ENCODE measurements around the gene C1orf21.
"Not testable (repeated sequence)": the region's sequence is repeated elsewhere in the genome, so short reads cannot be mapped to it uniquely, and the experiment has no call there.

The C1orf21 gene

GRCh38 chr1:184604152-184604900, 217.5 kb downstream of the C1orf21 start:
- H3K4me3 ChIP-seq (ENCODE audit: low read depth, low read length) = no peak overlapping the region
- TF ChIP-seq, protein P1, sequence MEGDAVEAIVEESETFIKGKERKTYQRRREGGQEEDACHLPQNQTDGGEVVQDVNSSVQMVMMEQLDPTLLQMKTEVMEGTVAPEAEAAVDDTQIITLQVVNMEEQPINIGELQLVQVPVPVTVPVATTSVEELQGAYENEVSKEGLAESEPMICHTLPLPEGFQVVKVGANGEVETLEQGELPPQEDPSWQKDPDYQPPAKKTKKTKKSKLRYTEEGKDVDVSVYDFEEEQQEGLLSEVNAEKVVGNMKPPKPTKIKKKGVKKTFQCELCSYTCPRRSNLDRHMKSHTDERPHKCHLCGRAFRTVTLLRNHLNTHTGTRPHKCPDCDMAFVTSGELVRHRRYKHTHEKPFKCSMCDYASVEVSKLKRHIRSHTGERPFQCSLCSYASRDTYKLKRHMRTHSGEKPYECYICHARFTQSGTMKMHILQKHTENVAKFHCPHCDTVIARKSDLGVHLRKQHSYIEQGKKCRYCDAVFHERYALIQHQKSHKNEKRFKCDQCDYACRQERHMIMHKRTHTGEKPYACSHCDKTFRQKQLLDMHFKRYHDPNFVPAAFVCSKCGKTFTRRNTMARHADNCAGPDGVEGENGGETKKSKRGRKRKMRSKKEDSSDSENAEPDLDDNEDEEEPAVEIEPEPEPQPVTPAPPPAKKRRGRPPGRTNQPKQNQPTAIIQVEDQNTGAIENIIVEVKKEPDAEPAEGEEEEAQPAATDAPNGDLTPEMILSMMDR (IDR thresholded peaks at IDR 0.05; ENCODE audit: low read depth, low read length) = no peak
- in situ Hi-C loops (cut with HindIII; ENCODE audit: low sequenced_read_pairs) = no loop called here
- DNase-seq (ENCODE audit: low read depth, low spot score) = no peak

GRCh38 chr1:184605941-184606340, 219.1 kb downstream of the C1orf21 start:
- no peak overlapping the region for H3K4me3 ChIP-seq (ENCODE audit: low read depth, low read length)
- peak; percentile 19 for DNase-seq (ENCODE audit: low read depth, low spot score)
- in situ Hi-C loops (cut with HindIII; ENCODE audit: low sequenced_read_pairs) = no loop called here
- TF ChIP-seq, protein P1 (IDR thresholded peaks at IDR 0.05; ENCODE audit: low read depth, low read length) = no peak

DNA sequence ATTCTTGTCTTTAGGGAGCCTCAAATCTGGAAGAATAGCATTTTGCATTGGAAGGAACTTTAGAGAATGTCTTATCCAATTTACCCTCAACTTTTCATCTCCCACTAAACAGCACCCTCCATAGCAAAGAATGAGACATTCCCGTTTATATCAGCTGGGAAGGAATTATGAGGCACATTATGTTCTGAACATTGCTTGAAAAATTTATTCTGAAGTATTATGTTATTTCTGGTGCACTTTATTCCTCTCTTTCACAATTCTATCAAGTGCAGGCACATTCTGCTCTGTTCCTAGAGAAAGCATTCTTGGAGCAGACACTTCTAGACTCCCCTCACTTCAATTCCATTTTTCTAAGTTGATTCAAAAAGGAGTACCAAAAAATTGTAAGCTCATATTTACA, 220.0 kb downstream of the C1orf21 start:
- in situ Hi-C loops (cut with HindIII; ENCODE audit: low sequenced_read_pairs) = no loop called here
- TF ChIP-seq, protein P1 (IDR thresholded peaks at IDR 0.05; ENCODE audit: low read depth, low read length) = no peak
- no peak for DNase-seq (ENCODE audit: low read depth, low spot score)
- no peak overlapping the region for H3K4me3 ChIP-seq (ENCODE audit: low read depth, low read length)

GRCh38 chr1:184608581-184608980, 221.8 kb downstream of the C1orf21 start:
- TF ChIP-seq, protein P1 (IDR thresholded peaks at IDR 0.05; ENCODE audit: low read depth, low read length) = no peak
- H3K4me3 ChIP-seq (ENCODE audit: low read depth, low read length) = no peak overlapping the region
- in situ Hi-C loops (cut with HindIII; ENCODE audit: low sequenced_read_pairs) = no loop called here
- DNase-seq (ENCODE audit: low read depth, low spot score) = no peak

- DNase-seq (ENCODE audit: low read depth, low spot score) = no peak
- no peak overlapping the region for H3K4me3 ChIP-seq (ENCODE audit: low read depth, low read length)
- in situ Hi-C loops (cut with HindIII; ENCODE audit: low sequenced_read_pairs) = no loop called here
- TF ChIP-seq, protein P1 (IDR thresholded peaks at IDR 0.05; ENCODE audit: low read depth, low read length) = no peak
Observed at GRCh38 chr1:184608990-184609389, 222.2 kb downstream of the C1orf21 start.

DNA sequence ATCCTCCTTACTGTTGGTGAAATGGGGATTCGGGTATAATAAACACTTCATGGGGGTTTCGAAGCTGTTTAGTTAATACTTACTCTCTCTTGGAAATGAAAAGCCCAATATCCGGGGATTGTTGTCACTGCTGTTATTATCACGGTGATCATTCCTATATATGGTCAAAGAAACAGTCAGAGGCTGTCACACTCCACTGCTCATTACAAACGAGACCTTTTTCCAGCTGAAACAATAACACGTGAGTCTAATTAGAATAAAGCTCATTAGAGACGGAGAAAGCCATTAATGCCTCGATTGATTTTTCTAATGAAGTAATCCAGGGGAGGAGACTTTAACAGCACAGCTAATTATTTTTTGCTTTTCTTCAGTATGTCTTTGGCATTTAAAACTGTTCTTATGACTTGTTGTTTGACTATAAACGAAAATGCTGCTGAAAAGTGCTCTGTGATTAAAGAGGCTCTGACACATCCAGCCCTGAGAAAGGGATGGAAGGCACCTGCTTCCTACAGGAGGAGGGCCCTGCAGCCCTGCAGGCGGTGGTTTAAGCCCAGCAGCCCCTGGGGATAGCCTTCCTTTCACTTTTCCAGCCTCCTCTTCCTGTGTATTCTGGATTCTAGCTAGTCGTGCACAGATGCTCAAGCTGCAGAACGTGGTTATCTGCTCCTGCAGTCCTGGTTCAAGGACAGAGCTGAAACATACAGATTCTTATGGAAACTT, 224.2 kb downstream of the C1orf21 start:
- TF ChIP-seq, protein P1 (IDR thresholded peaks at IDR 0.05; ENCODE audit: low read depth, low read length) = no peak

DNA sequence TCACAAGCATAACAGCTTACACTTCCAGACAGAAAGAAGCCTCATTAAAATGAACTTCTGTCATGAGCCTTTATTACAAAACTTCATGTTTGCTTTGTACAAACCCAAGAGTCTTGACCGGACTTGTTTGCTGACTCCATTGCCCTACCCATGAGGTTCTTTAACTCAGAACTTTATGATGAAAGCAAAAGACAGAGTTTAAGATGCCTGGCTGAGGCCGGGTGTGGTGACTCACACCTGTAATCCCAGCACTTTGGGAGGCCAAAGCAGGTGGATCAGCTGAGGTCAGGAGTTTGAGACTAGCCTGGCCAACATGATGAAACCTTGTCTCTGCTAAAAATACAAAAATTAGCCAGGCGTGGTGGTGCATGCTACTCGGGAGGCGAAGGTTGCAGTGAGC, 225.4 kb downstream of the C1orf21 start:
- H3K4me3 ChIP-seq (ENCODE audit: low read depth, low read length); DNase-seq (ENCODE audit: low read depth, low spot score); in situ Hi-C loops (cut with HindIII; ENCODE audit: low sequenced_read_pairs): not testable (repeated sequence)

More for the DNA sequence above, 224.2 kb downstream of the C1orf21 start:
- DNase-seq (ENCODE audit: low read depth, low spot score) = no peak
- no peak overlapping the region for H3K4me3 ChIP-seq (ENCODE audit: low read depth, low read length)
- in situ Hi-C loops (cut with HindIII; ENCODE audit: low sequenced_read_pairs) = no loop called here

All from astrocyte of the spinal cord (primary cell).